Inflammatory macrophage treated with lipopolysaccharide for 4 hours (primary cell): Measurements from ENCODE around the gene TMC2.
A peak's percentile ranks its signal among the peaks of the same experiment; 100 is the strongest.
"Not testable (repeated sequence)": the region's sequence is repeated elsewhere in the genome, so short reads cannot be mapped to it uniquely, and the experiment has no call there.

Experiments used
- DNase-seq: peaks from one replicate; pipeline ENCODE4 v3.0.0-alpha.2; 2020

The TMC2 gene, protein sequence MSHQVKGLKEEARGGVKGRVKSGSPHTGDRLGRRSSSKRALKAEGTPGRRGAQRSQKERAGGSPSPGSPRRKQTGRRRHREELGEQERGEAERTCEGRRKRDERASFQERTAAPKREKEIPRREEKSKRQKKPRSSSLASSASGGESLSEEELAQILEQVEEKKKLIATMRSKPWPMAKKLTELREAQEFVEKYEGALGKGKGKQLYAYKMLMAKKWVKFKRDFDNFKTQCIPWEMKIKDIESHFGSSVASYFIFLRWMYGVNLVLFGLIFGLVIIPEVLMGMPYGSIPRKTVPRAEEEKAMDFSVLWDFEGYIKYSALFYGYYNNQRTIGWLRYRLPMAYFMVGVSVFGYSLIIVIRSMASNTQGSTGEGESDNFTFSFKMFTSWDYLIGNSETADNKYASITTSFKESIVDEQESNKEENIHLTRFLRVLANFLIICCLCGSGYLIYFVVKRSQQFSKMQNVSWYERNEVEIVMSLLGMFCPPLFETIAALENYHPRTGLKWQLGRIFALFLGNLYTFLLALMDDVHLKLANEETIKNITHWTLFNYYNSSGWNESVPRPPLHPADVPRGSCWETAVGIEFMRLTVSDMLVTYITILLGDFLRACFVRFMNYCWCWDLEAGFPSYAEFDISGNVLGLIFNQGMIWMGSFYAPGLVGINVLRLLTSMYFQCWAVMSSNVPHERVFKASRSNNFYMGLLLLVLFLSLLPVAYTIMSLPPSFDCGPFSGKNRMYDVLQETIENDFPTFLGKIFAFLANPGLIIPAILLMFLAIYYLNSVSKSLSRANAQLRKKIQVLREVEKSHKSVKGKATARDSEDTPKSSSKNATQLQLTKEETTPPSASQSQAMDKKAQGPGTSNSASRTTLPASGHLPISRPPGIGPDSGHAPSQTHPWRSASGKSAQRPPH

DNA sequence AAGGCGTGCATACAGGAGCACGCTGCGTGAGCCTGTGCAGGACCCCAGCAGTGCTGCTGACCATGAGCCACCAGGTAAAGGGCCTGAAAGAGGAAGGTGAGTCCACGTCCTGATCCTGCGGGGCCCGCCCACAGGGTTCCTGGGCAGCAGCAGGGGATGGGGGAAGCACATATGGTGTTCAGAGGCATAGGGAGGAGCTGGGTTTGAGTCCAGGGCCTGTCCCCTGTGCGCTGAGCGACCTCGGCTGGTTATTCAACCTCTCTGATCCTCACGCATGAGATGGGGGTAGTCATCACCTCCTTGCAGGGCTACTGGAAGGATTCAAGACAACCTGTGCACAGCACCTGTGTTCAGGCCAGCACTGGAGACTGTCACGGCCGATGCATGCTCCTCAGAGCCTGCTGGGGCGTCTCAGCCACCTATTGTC, at the start of gene TMC2:
TMC2 (plus strand) TSS at position 14 of the 427 bp plus-strand sequence; CDS start at position 63, 49 bp downstream.
- DNase-seq, result no peak

DNA sequence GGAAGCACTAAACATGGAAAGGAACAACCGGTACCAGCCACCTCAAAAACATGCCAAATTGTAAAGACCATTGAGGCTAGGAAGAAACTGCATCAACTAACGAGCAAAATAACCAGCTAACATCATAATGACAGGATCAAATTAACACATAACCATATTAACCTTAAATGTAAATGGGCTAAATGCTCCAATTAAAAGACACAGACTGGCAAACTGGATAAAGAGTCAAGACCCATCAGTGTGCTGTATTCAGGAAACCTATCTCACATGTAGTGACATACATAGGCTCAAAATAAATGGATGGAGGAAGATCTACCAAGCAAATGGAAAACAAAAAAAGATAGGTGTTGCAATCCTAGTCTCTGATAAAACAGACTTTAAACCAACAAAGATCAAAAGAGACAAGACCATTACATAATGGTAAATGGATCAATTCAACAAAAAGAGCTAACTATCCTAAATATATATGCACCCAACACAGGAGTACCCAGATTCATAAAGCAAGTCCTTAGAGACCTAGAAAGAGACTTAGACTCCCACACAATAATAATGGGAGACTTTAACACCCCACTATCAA, 33.5 kb upstream of the TMC2 start:
- DNase-seq, result not testable (repeated sequence)

DNA sequence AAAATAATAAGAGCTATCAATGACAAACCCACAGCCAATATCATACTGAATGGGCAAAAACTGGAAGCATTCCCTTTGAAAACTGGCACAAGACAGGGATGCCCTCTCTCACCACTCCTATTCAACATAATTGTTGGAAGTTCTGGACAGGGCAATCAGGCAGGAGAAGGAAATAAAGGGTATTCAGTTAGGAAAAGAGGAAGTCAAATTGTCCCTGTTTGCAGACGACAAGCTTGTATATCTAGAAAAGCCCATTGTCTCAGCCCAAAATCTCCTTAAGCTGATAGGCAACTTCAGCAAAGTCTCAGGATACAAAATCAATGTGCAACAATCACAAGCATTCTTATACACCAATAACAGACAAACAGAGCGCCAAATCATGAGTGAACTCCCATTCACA, 31.6 kb upstream of the TMC2 start:
- not testable (repeated sequence) for DNase-seq

DNA sequence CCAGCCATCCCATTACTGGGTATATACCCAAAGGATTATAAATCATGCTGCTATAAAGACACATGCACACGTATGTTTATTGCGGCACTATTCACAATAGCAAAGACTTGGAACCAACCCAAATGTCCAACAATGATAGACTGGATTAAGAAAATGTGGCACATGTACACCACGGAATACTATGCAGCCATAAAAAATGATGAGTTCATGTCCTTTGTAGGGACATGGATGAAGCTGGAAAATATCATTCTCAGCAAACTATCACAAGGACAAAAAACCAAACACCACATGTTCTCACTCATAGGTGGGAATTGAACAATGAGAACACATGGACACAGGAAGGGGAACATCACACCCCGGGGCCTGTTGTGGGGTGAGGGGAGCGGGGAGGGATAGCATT, 29.9 kb upstream of the TMC2 start:
- DNase-seq, result not testable (repeated sequence)

DNA sequence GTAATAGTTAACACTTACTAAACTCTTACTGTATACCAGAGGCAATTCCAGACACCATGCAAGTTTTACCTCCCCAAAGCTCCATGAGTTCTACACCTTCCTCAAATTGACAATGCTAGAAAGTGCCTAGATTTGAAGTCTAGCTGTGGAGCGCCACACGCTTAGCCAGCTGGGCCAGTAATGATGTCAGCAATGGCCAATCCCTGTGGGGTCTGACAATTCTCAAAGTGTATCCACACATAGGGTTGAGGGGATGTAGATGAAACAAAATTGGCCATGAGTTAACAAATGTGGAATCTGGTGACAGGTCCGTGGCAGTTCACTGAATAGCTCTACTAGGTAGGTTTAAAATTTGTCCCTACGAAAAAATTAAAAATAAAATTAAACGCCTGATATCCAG, 28.9 kb upstream of the TMC2 start:
- DNase-seq, result no peak

DNA sequence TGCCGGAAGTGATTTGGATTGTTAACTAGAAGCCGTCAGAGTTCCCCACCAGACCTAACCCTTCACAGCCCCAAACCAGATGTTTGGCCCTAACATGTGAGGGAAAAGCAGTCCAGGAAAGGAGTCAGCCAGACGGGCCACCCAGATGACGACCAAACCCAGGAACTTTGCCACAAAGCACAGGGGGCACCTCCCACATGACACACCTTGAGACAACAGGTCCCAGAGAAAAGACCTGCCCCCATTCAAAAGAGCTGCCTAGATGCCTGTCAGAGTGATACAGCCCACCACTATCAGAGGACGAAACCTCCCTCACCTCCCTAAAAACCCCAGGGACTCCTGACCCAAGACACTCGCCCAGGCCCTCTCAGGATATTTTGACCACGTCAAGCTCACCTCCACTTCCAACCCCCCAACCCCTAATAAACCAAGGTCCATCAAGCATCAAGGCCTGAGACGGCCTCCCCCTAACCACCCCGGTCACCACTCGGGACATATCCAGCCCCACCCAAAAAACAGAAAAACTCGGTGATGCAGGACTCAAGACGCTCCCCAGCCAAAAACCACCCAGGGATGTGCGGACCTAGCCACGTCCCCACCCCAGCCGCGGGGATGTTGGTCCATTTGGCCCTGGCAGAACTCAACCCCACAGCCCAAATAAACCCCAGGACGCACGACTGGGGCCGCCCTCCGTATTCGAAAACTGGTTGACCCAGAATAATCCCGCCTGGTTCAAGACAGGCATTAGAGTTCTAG, 28.3 kb upstream of the TMC2 start:
- no peak for DNase-seq

DNA sequence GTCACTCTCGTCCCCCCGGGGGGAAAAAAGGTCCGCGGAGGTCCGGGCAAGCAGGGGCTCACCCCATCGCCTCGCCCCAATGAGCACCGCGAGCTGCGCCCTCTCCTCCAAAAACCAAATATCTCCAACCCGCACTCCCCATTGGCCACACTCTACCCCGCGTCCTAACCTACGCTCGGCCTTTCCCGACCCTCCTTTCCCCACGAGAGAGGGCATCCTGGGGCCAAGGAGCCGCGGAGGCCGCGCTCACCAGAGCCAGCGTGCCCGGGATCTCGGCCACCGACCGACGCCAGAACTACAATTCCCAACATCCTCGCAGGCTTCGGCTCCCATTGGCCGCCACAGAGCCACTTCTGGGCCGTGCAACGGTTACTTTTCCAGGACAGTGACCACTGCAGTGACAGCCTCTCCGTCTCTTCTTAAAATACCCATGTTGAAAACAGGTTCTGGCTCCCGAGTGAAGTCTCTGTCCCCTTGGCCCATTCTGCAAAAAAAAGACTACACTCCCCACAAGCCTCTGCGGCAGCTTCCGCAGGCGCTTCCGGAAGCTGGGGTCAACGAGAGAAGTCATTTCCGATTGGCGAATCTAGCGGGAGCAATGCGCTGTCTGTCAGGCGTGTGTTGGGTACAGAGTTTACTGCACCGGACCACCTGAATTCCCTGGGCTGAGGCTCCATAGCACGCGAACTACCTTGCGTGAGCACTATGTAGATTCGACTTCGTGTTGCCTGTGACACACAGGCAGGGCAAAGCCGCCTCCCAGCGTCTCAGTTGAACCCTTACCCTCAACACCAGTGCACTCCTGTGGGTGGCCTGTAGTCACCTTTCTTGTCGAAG, 27.5 kb upstream of the TMC2 start, which contains the start of gene ZNF343:
ZNF343 (minus strand) TSS at position 285 of the 837 bp plus-strand sequence. CDS start 15,020 bp downstream, outside the sequence.
- DNase-seq, result peak; percentile 83

DNA sequence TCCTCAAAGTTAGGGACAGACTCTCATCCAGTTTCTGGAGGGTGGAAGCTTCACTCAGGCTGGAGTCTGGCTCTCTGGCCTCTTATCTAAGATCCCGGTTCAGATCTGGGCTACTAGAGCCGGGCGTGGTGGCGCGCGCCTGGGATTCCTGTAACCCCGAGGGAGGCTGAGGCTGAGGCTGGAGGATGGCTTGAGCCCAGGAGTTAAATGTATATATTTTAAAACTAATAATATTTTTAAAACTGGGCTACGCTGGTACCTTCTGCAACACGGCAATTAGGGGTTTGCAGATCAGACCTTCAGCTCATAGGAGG, 26.9 kb upstream of the TMC2 start:
- no peak for DNase-seq

DNA sequence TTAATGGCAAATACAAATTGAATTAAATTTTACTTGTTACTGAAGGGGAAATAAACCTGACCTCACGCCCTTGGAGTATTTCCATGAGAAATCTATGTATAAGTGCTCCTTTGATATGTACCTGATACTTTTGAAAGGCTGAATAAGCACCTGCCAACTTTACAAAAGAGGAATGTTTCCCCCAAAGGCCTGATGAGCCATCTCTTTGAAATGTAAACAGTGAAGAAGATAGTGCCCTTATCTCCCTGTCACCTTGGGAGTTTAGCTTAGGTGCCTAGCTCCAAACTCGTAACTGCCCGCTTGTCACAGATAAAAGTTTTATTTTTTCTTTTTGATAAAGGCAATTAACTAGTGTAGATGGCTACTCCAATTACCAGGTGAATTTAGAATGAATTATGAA, 26.6 kb upstream of the TMC2 start:
- no peak for DNase-seq

DNA sequence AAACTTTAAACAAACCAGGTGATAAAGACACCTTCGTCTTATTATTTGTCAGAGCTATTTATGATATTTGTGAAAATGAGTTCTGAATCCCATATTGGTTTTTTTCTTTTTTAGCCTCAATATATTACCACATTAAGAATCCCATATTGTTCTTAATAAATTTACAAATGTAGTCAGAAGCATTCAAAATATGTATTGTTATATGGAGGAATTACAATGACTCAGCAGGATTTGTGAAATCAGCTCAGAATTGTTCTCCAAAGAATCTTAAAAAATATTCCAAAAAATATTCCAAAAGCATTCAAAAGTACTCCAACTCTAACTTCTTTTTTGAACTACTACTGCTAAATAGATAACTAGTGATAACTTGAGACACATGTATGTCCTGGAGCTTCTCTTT, 21.2 kb upstream of the TMC2 start:
- DNase-seq, result no peak

DNA sequence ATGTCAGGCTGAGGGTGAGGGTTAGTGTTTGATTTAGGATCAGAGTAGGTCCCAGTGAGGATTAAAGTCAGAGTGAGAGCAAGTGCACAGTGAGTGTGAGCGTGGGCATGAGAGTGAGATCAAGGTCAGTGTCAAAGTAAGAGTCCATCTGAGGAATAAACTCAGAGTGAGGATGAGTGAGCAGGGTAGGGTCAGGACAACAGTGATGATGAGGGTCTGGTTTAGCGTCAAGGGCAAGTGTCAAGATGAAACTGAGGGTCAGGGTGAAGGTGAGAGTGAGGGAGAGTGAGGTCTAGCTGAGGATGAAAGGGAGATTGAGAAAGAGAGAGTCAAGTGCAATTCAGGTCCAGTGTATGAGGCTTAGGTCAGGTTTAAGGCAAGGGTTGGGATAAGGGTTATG, 20.0 kb upstream of the TMC2 start:
- no peak for DNase-seq

DNA sequence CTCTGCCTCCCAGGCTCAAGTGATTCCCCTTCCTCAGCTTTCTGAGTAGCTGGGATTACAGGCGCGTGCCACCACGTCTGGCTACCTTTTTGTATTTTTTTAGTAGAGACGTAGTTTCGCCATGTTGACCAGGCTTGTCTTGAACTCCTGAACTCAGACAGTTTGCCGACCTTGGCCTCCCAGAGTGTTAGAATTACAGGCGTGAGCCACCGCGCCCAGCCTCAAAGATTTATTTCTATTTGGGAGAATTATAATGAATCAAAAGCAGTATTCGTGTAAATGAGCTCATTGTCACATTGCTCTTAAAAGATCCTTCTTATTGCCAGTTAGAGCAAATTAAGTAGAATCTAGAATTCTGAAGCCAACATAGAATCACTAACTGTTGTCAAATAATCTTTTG, 18.3 kb upstream of the TMC2 start:
- no peak for DNase-seq

DNA sequence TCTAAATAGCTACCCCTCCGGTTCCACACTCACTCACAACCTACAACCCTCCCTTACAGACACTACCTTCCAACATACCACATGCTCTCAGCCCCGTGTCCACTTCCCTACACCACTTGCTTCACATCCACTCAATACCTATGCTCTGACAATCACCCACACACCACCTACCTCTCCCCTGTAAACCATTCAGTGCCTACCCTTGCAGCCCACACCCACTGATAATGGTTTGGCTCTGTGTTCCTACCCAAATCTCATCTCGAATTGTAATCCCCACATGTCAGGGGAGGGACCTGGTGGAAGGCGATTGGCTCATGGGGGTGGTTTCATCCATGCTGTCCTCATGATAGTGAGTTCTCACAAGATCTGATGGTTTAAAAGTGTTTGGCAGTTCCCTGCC, 17.8 kb upstream of the TMC2 start:
- no peak for DNase-seq

DNA sequence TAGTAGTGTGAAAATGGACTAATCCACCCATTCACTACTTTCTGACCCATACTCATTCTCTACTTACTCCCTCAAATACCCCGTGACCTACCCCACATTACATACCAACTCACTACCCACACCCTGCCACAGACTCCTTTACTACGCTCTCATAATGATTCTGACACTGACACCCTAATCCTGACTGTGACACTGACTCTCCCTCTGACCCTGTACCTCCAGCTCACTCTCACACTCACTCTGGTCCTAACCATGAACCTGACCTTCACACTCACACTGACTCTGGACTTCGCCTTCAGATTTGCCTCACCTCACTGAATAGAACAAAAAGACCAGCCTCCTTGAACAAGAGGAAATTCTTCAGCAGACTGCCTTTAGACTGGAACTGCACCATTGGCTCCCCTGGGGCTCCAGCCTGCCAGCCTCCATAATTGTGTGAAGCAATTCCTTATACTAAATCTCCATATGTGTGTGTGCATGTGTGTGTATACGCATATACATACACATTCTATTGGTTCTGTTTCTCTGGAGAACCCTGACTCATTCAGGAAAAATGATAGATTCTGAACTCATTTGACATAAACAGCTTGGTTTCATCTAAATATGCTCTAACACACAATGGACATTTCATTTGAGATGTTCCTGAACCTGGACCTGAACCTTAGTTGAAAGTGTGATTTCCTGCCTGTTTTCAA, 17.1 kb upstream of the TMC2 start:
- no peak for DNase-seq

DNA sequence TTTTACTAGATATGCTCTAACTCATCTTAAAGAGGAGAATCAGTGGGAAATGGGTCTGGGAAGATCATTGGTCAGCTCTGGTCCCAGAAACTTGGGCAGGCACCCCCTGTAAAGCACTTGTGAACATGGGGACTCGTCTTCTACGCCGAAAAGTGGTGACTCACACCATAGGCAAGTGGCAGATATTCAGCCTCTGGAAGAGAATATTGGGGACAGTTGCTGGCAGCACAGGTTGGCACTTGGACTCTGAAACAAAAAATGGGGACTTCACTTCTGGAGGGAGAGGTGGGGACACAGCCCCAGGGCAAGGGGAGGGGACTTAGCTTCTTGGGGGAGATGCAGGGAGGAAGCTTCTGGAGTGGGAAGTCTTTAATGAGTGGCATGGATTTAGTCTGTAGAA, 15.8 kb upstream of the TMC2 start:
- DNase-seq, result no peak

DNA sequence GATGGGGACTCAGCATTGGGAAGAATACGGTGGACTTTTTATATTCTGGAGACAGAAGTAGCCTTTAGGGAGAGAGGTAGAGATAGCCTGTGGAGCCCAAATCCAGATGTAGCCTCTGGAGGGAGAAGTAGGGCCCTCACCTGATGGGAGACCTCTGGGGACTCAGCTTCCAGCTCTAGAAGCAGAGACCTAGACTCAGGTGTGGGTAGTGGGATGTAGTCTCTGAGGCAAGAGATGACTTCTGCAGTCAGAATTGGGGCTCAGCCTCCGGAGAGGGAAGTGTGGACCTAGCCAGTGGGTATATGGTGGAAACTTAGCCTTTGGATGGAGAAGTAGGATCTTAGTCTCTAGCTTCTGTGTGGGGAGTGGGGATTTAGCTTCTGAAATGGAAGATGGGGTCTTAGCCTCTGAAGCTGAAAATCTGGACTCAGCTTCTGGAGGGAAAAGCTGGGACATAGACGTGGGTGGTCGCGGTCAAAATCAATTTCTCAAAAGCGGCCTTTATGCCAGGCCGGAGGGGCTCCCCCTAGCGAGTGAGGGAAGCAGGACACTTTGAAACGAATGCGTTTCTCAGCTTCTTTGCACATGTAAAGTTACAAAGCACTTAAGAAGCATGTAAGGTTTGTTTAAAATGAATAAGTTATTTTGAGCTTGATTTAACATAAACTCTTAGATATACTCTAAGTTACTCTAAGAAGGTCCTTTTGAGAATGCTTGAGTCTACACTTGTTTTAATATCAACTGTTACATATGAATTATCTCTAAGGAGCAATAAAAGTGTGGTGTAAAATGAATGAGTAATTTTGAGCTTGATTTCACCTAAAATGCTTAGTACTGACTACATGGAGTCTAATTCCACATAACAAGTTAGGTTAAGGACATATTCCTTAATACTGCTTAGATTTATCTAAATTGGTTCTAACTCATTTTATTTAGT, 14.7 kb upstream of the TMC2 start:
- DNase-seq, result peak; percentile 49

DNA sequence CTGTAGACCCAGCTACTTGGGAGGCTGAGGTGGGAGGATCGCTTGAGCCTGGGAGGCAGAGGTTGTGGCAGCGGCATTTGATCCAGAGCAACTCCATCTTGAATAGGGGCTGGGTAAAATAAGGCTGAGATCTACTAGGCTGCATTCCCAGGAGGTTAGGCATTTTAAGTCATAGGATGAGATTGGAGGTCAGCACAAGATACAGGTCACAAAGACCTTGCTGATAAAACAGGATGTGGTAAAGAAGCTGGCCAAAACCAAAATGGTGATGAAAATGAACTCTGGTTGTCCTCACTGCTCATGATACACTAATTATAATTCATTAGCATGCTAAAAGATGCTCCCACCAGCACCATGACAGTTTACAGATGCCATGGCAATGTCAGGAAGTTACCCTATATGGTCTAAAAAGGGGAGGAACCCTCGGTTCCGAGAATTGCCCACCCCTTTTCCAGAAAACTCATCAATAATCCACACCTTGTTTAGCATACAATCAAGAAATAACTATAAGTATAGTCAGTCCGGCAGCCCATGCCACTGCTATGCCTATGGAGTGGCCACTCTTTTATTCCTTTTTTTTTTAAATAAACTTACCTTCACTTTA, 13.4 kb upstream of the TMC2 start:
- DNase-seq, result not testable (repeated sequence)

DNA sequence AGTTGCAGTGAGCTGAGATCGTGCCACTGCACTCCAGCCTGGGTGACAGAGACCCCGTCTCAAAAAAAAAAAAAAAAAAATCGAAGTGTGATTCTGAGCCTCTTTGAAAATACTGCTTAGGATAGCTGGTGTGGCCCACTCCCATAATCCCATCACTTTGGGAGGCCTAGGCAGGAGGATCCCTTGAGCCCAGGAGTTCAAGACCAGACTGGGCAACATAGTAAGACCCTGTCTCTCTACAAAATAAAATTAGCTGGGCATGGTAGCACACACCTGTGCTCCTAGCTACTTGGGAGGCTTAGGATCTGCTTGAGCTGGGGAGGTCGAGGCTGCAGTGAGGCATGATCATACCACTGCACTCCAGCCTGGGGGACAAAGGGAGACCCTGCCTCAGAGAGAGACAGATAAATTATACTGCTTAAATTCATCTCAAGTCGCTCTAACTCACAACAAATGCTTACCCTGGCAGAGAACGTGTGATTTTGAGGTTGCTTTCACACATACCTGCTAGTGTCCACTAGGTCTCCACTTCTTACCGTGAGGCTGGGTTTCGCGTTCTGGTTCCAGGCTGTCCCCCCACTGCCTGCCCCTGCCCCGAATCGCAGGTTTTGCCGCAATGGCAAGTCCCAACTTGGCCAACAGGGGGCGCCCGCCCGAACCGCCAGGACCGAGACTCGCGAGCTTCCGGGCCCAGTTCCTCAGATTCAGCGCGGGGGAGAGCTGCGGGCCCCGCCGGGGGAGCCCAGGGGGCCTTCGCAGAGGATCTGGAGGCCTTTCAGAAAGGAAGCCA, 12.3 kb upstream of the TMC2 start:
- peak; percentile 79 for DNase-seq
